Stimulated activated CD8-positive, alpha-beta memory T cell treated with anti-CD3 and anti-CD28 coated beads, Interleukin-7, amount 100 ng/mL, for 48 hours (primary cell): ENCODE results near the gene CDH4.

ENCODE experiments used
- DNase-seq, 2 donors: peaks; one replicate each; pipeline ENCODE4 v3.0.0-alpha.2; 2020; ENCODE audit warnings: low read depth in 1 of 2; ENCODE audit errors: extremely low read depth in 1 of 2

The CDH4 gene

DNA sequence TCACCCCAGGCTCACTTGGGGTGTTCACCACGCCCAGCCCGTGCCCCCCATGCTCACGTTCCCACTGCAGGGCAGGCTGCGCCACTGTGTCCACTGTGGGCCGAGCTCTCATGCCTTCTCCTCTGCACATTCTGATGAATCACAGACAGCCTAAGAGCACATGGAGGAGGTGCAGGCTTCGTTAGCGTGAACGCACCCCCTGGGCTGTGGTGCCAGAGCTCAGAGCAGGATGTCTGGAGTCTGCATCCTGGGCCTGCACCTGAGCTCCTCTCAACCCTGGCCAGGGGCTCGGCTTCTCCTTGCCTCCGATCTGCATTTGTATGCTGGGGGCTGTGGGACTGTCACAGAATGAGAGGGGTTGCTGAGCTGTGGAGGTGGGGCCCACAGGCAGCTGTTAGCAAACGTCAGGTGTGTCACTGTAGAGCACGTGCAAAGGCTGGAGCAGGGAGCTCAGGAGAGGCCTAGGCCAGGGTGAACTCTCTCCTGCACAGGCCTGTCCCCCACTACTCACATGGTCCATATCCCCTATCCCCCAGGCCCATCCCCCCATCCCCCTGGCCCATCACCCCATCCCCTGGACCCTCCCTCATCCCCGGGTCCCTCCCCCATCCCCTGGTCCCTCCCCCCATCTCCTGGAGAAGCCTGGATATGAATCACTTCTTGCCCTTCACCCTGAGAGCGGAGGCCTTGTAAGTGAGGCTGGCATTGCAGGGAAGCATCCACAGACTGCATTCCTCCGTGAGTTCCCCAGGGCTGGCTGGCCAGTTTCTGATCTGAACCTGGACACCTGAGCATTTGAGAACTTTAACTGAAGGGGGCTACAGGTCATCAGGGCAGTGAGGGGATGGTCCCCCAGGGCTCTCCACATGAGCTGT is 504.1 kb downstream of the CDH4 start:
- DNase-seq, result no peak

DNA sequence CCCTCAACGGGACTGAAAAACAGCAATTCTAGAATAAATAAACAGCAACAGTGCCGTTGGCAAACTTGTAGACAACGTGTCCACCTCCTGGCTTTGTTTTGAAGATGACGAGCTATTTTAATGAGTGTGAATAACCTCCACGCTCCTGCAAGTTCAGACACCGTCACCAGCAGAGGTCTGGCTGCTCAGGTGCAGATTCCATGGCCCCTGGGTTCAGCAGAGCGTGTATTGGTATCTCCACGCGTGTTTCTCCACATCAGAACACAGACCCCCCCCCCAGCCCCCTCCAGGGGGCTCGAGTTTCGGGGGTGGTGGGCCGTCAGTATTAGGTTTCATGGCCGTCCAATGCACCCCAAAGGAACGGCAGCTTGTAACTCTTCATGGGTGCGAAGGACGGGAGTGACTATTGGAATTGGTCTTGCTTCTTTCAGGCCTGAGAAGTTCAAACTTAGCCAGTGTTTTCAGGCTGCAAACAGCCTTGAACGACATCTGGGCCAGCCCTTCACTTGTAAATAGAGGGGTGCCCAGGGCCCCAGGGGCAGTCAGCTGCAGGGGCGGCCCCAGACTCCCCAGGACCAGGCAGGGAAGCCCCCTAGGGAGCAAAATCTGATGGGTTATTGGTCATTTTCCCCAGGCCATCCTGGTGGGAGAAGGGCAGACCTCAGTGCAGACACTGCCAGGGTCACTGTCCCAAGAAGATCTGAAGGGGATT is 505.1 kb downstream of the CDH4 start:
- DNase-seq, result no peak

DNA sequence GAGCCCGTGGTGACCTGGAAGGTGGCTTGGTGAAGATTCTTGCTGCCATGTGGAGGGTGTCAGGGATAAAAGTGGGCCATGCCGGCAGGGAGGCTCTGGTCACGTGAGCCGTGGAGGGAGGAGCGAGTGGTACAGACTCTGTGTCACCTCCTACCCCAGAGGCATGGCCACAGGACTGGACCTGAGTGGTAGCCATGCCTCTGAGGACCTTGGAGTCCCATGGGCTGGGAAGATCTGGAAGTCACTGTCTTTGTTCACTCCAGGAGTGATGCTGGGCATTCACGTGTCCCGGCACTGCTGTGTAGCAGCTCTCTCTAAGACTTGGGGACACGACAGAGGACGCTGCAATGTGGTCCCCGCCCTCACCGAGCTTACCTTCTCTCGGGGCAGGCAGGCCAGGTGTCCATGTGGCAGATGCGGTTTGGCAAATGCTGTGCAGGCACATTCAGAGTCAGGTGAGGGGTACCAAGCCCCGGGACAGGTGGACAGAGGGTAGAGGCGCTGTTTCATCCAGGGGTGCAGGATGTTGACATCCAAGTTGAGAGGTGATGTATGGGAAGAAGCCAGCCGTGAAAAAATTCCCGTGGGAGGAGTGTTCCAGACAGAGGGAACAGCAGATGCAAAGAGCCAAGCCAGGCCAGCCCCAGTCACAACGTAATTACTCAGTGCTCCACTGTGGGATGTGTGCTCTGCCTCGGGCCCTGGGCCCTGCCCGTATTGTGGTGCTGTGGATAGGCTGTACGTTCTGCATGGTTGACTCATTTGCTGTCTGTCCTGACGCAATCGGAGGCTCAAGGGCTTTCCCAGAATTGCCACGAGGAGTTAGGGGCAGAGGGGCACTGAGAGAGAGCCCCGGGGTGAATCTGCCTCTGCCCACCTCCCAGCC is 505.9 kb downstream of the CDH4 start:
- no peak for DNase-seq

DNA sequence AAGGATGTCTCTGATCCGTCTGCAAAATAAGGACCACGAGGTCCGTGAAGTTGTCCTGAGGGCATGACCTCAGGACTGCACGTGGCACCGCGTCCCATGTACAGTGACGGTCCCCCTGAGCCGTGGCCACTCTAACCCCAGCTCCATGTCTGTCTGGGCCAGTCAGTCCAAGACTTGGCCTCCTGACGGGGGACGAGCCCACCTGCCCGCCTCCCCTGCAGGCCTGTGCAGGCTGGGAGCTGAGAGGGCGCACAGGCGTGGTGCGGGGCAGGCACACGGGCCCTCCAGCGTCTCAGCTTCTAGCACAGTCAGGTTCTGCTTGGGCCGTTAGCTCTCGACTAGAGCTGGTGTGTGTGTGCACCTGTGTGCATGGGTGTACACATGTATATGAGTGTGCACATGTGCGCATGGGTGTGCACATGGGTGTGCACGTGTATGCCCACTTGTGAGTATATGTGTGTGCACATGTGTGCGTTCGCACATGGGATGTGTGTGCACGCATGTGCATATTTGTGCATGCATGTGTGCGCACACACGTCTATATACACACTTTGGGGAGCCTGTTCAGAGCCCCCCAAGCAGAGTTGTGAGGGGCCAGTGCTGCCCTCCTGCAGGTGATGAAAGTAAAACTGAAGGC is 506.6 kb downstream of the CDH4 start:
- no peak for DNase-seq

DNA sequence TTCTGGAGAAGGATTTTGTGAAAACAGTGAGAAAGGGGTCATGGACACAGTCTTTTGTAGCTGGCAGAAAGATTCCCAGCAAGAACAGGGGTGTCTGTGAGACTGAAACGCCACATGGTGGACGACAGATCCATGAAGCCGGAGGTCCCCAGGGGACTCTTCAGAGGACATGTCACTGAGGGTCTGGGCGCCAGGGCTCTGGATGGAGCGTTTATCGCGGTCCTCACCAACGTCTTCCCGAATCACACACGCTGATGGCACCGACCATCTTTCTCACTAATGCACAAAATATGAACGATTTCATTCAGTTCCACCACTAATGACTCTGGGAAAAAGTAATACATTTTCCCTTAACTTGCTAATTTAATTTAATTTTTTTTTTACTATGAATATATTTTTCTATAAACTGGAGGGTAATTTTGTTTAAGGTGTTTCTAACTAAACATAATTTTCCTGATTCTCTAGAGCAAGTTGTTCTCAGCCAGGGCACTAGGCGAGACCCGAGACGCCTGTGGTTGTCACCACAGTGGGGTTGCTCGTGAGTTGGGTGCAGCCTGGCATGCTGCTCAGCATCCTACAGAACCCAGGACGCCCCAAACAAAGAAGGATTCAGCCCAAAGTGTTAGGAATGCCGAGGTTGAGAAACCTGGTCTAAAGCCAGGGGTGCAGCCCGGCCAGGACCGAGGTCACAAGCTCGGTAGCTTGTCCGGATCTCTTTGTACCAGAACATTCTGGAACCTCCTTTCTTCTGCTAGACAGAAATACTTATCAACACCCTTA is 507.4 kb downstream of the CDH4 start:
- DNase-seq, result no peak

DNA sequence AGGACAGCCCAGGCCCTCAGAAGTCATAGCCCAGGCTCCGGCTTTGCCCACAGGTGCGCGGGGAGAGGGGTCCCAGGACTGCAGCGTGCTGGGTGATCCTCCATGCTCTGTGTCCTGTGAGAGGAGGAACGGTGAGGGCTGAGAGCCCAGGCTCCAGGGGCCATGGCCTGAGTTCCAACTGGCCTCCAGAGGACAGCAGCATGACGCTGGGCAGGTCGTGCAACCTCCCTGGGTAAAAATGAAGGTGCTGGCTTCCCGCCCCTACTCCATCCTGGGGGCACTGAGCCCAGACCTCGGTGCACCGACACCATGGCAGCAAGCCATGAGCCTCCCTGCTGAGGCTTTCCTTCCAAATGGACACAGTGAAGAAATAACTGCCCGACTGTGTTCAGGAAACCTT is 508.3 kb downstream of the CDH4 start:
- no peak for DNase-seq

DNA sequence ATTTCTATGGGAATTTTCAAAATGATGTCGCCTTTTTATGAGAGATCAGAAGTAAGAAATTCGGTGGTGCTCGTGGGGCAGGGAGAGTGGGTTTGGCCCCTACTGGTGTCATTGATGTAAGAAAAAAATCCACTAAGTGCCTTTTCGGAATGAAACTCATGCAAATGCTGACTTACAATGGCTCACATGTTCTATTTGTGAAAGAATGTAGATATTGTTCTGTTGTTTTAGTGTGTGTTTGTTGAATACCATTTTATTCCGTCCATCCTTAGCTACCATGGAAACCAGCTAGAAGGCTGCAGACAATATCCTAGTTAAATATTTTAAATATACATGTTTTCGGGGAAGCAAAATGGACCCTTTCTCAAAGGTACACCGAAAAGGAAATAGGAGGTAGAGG is 508.7 kb downstream of the CDH4 start:
- DNase-seq, result no peak

DNA sequence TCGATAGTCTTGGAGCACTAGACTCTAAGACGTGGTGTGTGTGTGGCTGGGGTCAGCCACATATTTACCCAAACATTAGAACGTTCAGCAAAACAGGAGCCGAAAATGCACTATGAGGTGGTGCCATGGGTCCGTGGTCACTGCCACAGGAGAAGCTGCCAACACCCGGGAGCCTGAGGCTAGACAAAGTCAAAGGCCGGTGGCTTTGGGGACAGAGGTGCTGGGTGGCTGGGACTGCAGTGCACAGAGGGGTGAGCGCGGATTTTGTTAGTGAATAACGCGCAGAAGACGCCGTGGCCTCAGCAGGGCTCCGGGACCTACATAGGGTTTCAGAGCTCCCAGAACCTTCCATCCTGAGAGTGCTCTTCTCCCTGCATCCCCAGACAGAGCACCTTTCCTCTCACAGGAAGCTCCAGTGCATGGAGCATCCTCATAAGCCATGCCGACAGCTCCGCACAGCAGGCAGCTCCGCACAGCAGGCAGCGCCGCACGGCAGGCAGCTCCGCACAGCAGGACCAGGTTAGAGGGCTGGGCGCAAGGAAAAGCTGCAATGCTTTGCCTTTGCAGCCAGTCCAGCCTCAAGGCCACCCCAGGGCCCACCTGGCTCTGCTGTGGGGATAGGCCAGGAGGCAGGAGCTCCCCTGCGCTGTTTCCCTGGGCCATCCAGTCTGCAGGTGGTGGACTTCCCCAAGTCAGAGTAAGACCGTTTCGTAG is 509.5 kb downstream of the CDH4 start:
- DNase-seq, result no peak

DNA sequence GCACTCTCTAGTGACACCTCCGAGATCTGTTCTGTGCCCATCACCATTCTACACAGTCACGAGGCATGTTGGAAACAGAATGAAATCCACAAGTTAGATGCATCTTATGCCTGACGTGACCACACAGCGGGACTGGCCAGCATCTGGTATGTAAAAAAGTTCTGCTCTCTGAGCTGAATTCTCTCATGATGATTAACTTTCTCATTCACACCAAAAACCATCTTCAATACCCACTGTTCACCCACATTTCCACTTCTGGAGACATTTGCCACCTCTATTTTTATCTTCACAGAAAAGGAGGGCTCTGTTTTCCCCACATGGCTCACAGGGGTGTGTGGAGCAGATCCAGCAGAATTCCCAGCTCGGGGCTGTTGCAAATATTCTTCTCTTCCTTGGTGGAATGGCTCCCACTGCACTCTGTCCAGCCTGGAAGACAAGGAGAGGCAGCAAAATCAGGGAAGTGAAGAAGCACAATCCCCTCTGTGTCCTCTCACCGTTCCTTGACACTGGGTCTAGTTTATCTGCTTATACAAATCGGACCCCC is 510.2 kb downstream of the CDH4 start:
- no peak for DNase-seq

DNA sequence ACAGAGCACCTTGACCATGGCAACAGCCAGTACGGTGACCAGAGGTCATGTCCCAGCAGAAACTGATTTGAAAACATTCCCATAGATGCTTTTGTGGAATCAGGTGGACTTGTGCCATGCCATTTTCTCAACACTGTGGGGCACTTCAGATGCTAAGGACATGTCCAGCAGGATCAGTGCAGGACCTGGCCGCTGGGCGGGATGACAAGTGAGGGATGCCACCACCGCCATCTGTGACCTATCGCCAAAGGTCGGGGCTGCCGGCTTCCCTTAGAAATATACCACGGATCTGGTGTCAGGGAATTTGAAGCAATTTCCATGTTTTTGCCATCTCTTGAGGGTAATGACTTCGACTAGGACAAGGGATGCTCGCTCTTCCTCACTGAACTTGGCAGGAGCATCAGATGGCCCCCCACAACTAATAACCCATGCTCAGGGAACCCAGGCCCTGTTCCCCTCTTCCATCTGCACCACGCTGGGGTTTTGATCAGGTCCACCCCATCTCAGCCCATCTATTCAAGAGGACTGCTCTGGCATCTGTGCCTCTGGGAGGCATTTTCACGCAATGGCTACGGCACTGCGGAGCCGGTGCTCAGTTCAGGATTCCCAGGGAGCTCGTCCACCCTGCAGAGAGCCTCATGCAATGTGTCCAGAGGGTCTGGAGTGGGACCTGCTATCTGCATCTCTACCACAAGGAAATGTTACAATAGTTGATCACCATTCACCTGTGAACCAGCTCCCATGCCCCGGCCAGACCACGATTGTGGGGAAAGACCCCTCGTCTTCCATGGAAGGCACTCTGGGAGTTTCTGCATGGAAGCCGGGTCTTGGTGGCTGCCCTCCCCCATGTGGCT is 511.1 kb downstream of the CDH4 start:
- no peak for DNase-seq

DNA sequence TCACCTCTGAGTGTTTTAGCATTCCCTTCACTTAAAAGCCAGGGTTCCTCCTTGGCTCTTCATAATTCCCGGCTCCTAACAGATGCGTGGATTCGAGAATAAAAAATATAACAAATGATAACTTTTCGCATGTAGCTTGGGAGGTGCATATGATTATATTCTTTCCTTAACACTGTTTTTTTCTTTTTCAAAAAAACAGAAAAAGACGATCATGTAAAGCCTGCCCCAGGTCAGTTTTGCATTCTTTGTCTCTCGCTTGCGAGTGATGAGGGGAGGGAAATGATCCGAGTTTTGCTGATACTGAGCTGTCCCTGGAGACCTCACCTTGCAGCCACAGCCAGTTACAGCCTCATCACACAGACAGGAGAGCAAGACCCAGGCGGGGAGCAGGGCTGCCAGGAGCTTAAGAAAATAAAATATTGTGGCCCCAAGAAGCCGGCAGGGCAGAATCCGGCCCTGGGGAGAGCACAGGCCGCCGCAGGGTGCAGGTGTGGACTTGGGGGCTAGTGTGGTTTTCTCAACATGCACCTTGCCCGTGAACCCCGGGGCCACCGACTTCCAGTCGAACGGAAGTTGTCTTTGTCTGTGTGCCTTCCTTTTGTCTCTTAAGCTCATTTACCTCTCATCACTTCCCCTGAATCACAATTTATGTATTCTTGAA is 511.8 kb downstream of the CDH4 start:
- DNase-seq, result no peak

DNA sequence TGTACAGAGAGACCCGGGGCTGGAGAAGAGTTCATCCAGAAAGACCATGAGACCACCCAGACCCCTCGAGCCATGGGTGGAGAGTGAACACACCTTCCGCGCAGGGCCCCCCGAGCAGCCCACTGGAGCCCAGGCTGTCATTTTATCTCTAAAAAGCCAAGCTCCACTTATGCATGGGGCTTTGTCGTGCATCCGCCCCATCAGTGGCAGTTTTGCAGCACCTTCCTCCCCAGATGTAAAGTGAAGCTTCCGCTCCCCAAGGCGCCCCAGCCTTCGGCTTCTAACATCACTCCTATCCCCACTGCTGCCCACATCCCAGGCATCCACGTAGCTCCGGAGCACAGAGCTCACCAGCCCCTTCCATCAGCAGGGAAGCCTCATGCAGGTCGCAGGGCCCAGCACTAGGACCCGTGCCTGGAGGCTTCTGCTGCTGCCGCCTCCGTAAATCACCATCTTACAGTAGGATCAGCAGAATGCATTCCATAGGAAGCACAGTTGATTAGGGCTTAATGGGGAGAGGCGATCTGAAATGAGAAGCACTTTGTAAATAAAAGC is 512.5 kb downstream of the CDH4 start:
- no peak for DNase-seq

DNA sequence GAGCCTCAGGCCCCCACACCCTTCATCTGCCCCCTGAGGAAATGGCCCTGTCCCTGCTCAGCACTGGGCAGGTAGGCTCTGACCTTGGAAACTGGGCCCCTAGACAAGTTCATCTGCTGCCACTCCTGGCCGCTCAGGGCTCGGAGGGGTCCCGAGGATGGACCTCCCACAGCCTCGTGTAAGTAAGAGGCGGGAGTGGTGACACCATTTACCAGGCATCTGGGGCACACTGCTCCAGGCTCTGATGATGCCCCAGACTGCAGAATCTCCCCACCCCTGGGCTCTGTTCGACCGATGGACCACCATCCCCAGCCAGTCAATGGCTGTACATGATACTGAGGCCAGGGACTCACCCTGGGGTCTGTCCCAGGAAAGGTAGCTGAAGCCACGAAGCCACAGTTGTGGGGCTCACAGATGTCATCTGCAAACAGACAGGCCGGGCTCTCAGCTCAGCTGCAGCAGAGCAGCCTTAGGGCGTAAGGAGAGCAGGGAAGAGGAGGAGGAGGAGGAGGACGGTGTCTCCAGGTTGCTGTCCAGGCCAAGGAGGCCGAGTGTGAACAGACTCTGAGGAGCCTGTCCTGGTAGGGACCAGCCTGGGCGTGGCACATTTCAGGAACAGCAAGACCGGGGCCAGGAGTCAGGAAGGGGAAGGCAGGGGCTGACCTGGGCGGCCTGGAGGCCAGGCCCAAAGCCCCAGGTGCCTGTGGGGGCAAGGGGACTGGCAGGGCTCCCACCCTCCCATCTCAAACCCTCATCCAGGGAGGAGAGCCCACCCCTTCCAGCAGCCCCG is 513.2 kb downstream of the CDH4 start:
- DNase-seq, result no peak

DNA sequence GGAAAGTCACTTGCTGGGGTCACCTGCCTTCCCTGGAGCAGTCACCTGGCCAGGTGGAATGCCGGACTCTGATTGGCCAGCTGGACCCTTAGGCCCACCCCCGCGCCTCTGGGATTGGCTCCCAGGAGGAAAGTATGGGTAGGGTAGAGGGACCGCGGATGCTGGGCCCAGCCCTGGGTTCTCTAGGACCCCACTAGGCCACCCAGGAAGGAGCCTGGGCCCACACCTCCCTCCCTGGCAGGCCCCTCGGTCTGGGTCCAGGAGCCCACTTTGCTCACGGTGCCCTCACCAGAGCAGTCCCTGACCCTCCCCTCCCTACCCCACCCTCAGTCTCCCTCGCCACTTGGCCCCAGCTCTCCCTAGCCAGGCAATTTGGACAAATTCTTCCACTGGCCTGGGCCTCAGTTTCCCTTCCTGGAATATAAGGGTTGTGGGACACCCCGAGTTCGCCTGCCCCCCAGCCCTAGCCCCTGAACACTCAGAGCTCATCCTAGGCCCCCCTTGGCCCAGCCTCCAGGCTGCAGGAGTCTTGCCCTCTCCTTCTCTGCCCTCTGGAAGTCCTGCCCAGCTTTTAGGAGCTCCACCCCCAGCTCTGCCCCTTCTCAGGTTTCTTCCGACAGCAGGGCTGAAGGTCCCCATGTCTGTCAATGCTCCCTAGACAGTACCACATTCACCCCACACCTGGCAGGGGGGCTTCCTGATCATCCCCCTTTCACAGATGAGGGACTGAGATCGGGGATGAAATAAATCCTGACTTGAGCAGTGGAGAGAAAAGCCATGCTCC is 514.0 kb downstream of the CDH4 start:
- no peak for DNase-seq

DNA sequence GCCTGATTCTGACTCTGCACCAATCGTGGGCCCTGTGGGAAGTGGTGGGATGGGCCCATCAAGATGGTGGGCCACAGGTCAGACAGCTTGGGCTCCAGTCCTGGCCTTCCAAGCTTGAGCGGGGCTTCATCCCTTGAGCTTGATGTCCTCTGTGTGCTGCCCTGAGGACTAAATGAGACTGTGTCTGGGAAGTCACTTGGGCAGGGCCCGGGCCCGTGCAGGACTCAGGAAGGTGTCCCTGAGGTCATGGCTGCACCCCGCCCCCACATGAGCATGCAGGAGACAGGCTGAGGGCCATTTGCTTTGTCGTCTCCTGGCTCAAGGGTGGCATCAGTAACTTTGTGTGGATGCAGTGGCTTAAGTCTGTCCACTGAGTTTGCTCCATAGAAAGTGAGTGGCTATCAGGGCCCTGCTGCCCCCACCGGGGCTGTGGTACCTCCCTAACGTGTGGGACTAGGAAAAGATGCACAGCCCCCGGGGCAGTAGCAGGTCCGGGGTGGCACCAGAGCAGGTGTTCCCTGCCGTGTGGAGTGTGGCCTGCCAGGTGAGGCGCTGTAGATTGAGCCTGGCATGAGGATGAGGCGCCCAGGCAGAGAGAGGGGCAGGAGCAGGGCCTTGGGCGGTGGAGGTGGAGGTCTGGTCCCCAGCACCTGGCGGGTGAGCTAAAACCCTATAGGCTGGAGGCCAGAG is 515.0 kb downstream of the CDH4 start:
- no peak for DNase-seq
